Measurements from ENCODE around the gene SPATA32. TPM values are rescaled to one million over a fixed set of nuclear protein-coding genes. Genes with fewer than 3 reads are reported as not detected.

The SPATA32 gene
- total RNA-seq, 1 experiment from 2014 or later, result not detected

Other genes with a start within 250 kb of the SPATA32 start
- 25.7 and 47.8 TPM in 2 replicates for gene DCAKD, start 210.5 kb downstream of the SPATA32 start, total RNA-seq (2014; rRNA removed; shearing (Covaris generic))
- gene NMT1, start 200.8 kb downstream of the SPATA32 start, total RNA-seq (2014; rRNA removed; shearing (Covaris generic)), result 112 and 640 TPM in 2 replicates
- gene PLCD3, start 129.6 kb downstream of the SPATA32 start, total RNA-seq (2014; rRNA removed; shearing (Covaris generic)), result 5.3 and 8.7 TPM in 2 replicates
- 0.57 TPM in 1 of 2 replicates, not detected in the other for gene ACBD4, start 126.4 kb downstream of the SPATA32 start, total RNA-seq (2014; rRNA removed; shearing (Covaris generic))
- gene HEXIM1, start 113.6 kb downstream of the SPATA32 start, total RNA-seq (2014; rRNA removed; shearing (Covaris generic)), result 4.4 and 7.2 TPM in 2 replicates
- 1.7 and 3.4 TPM in 2 replicates for gene HEXIM2, start 100.2 kb downstream of the SPATA32 start, total RNA-seq (2014; rRNA removed; shearing (Covaris generic))
- gene FMNL1, start 40.2 kb downstream of the SPATA32 start, total RNA-seq (2014; rRNA removed; shearing (Covaris generic)), result 6.3 and 9.2 TPM in 2 replicates
- 11.3 and 13.9 TPM in 2 replicates for gene MAP3K14, start 54.9 kb upstream of the SPATA32 start, total RNA-seq (2014; rRNA removed; shearing (Covaris generic))
- 2.8 and 3.3 TPM in 2 replicates for gene ARHGAP27, start 170.8 kb upstream of the SPATA32 start, total RNA-seq (2014; rRNA removed; shearing (Covaris generic))
- 7.7 and 10.0 TPM in 2 replicates for gene PLEKHM1, start 228.6 kb upstream of the SPATA32 start, total RNA-seq (2014; rRNA removed; shearing (Covaris generic))

All from Daoy (cell line).